ENCODE data around the gene ZNF697.

The ZNF697 gene

DNA sequence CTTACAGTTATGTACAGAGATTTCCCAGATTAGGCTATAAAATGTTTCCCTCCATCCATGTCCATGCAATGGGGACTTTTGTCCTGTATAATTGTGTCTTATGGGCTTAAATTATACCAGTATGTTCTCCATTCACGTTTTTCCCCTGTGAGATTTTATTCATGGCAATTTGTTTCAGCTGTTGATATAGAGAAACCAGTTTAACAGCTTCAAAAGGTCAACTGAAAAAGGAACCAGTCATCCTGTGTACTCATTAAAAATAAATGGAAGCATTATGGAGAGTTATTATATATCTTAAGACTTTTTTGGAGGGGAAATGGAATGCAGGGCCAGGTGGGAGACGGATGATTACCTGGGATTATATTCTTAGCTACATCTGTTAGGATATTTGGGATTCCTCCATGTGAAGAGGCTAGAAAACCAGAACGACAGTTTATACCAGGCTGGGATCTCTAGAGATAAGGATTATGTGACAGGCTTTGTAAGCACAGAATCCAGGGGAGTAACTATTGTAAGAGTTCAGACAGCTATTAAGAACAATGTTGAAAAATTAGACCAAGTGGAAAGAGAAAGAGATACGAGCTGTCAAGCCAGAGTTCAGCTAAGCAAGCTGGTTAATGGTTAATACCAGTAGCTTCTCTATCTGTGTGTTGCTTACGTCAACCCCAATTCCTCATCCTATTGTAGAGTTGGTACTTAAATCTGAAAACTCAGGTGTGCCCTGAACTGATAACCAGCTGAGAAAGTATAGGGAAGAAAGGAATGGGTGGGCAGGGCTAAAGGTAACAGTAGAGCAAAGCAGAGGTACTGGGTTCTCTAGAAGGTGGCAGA is 12.4 kb upstream of the ZNF697 start:
- no peak for DNase-seq

DNA sequence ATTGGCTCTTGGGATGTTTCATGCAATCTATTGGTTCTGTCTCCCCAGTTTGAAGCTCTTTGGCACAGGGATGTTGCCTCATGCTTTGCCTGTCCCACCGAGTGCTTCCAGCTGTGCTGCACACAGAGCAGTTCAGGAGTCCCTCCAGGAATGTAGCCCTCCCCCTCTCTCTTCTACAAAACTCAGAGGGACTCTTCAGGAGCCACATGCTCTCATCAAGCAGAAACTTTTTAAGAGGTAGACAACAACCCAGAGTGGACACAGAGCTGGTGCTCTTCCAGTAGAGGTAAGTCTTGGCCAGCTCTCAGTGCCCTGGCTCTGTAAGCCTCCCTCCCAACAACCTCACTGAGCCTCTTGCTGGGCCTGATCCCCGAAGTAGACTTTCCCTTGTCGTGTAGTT is 11.6 kb upstream of the ZNF697 start:
- DNase-seq: no peak

DNA sequence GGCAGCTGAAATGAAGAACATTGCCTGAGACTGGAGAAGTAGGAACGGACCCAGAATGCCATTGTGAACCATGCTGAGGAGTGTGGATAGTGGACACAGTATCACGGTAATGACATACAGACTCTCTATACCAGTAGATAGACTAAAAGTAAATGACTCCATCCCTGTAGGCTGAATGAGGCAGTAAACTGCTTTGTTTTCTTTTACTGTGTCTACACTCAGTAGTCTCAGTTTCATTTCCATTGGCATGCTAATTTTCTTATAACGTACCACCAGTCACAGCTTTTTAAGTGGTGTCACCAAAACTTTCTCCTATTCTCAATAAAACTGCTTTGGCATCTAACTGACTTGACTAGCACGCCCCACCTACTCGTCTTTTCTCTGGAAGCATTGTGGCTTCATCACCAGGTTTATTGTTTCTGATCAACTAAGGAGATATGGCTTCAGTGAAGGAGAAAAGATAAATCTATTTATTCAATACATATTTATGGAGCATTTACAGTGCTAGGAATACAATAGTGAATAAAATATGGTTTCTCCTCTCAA is 8.4 kb upstream of the ZNF697 start:
- DNase-seq: no peak

DNA sequence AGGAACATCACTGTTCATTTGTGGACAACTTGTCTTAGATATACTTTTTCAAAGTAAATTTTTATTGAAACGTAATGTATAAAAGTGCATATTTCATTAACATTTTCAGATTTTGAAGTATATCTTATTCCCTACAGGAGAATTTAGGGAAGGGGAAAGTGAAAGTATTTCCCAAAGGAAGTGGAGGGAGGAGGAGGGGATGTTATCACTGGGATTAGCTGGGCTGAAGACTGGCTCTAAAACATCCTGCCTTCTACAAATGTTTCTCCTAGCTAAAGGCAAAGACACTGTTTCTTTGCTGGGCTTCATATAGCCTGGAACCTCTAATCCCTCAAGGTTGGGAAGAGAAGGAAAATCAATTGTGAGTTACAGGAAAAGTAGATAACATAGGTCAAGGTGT is 7.1 kb upstream of the ZNF697 start:
- DNase-seq: no peak

GRCh38 chr1:119653839-119654170 is 5.7 kb upstream of the ZNF697 start:
- DNase-seq: no peak

- no peak for DNase-seq
Observed at GRCh38 chr1:119653135-119653838, 5.2 kb upstream of the ZNF697 start.

GRCh38 chr1:119652587-119652986 is 4.5 kb upstream of the ZNF697 start:
- no peak for DNase-seq

DNA sequence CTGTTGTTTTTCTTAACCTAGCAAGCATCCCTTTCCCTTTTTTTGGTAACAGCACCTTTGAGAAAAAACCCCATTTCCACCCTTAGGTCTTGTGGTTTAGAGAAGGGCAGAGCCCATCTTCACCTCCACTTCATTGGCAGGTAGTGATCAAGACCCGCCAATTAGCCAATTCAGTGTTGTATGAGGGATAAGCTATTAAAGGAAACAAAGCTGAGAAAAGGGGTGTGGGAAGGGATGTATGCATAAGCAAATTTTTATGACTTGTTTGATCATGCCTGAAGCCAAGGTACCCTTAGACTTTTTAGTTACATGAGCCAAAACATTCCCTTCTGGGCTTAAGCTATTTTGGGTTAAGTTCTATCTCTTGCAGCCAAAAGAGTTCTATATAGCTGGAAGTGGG is 3.6 kb upstream of the ZNF697 start:
- DNase-seq: no peak

- no peak for DNase-seq
Observed at GRCh38 chr1:119651133-119651532, 3.1 kb upstream of the ZNF697 start.

DNA sequence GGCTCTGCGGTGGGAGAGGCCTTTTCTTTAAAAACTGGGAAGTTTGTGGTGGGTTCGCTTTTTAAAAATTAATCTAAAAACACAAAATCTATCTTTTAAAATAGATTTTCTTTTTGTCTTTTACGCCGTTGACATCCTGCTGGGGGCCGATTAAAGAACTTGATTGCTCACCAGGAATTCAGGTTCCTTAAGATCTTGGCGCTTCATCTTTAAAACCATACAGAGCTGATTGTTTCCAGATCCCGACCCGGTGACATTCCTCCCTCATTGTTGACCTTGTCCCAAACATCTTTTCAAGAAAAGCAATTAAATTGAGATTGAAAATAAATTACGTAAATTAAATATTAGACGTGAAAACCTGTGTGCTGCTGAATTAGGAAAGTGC is 546 bp upstream of the ZNF697 start:
- no peak for DNase-seq

- DNase-seq: no peak
Observed at GRCh38 chr1:119647228-119647733, 785 bp downstream of the ZNF697 start.

DNA sequence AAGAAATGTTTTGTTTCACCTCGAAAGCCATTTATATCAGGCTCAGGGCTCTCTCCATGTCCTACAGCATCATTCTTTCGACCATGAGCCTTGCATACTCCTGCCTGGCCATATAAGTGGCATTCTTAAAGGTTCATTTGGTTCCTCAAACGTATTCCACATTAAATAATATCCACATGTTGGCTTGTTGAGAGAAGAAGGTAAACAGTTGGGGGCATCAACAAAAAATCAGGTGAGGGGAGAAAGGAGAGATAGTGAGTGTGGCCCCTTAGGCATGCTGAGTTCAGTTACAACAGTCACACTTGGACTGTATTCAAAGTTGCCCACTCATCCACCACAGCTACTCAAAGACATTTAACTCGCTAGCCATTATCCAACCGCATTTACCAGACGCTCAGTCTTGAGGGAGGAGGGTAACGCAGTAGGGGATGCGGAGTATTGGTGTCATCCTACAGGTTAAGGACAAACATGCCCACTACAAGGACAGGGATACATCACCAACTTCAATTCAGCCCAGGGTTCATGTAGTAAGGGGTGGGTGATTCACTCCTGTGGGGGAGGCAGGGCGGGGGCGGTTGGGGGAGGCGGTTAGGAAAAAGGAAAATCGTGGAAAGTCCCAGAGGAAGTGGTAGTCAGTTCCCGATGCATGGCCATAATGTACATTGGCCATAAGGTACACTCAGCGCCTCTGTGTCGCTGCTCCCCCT is 1.4 kb downstream of the ZNF697 start:
- no peak for DNase-seq

DNA sequence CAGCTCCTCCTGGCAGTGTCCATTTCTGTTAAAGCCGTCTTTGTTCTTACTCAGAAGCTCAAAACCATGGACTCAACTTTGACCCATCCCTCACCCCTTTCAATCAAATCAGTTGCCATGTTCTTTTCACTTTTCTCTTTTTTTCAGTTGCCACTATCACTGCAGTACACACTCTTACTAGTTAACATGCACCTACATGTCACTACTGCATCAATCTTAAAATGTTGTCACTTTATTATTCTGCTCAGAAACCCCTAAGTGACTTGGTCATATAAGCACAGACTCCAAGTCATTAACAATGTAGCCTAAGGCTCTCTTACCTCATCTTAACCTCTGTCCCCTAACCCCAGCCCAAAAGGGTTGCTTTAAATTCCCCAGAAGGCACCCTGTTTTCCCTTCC is 9.0 kb downstream of the ZNF697 start:
- no peak for DNase-seq

DNA sequence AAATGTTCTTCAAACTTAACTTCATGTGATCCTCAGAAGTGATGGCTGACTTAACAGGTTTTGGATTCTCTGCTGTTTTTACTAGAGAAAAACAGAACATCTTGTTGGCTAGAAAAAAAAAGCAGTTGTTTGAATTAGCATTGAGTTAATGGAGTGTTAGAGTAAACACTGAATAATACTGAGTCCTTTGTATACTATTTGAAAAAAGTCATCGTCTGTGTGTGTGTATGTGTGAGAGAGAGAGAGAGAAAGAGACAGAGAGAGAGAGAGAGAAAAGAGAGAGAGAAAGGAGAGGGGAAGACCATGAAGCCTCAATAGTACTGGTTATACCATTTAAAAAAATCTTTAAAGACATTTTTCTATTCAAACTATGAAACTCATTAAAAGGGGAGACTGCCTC is 10.4 kb downstream of the ZNF697 start:
- DNase-seq: no peak

DNA sequence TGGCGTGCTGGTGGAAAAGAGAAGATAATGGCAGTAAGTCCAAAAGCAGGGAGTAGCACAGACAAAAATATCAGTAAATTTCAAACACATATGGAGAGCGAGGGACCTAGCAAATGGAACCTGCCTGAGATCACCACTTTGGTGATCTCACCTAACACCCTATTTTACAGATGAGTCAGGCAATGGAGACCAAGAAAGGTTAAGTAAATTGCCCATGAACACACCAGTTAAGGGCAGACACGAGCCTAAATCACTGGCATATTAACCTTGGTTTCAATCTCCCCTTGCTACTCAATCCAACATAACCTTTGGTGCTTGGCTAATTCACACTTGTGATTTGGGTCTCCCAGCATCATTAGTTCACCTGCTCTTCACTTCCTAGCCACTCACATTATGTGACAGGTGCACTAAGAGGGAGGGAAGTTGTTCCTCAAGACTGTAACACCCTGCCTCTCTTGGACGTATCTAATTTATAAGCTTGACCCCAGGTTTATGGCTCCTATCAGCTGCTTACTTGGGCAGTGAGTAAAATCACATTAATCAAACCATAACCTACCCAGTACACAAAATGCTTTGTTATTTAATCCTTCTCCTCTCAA is 11.5 kb downstream of the ZNF697 start:
- no peak for DNase-seq

DNA sequence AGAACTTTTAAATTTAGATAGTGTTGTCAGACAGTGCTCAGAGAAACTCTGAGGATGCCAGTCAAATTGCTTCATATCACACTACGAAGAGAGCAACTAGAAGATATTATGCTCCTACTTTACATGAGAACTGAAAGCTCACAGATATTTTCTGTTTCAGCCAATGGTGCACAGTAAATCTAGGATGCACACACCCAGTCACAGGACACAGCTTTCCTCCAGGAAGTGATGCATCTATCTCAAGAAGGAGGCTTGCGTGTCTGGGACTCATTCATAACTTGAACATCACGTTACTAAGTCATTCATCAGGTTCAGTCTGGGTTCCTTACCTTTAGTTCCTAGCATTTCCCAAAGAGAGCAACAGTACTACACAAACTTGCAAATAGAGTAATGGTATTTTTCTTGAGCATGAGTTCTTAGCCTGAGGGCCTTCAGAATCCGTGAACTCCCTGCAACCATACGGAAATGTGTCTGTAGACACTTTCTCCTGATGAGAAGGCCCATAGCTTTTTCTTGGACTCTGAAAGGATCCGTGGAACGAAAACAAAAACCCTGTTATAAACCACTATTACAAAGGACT is 12.2 kb downstream of the ZNF697 start:
- no peak for DNase-seq

- no peak for DNase-seq
Observed at GRCh38 chr1:119634016-119634415, 14.1 kb downstream of the ZNF697 start.

DNA sequence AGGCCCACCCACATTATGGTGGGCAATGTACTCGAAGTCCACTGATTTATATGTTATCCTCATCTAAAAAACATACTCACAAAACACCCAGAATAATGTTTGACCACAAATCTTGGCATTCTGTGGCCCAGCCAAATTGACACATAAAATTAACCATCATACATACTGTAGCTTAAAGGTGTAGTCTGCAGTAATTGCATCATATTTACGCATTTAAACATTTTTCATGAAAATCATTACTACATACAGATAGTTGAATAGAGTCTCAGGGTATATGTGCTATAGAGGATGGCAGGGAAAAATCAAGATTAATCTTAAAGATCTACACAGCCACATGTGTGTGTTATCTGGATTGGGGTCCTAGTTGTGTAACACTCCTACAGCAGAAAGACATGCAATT is 14.5 kb downstream of the ZNF697 start:
- no peak for DNase-seq

DNA sequence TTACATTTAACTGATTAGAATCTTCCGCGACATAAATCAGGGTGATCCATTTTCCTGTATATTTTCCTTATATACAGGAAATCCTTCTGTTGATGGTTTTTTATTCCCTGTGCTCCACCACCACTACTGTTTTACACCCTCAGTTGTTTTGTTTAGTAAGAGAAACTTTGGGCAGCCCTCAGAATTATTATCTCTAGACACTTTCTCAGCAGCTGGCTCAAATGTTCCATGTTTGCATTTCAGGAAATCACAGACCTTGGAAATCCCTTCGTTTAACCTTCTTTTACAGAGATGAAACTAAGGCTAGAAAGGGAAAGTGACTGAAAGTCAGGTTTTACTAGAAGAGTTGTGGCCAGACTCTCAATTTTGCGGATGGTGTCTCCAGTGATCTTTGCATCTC is 15.2 kb downstream of the ZNF697 start:
- no peak for DNase-seq

- no peak for DNase-seq
Observed at GRCh38 chr1:119632103-119632490, 16.0 kb downstream of the ZNF697 start.

DNA sequence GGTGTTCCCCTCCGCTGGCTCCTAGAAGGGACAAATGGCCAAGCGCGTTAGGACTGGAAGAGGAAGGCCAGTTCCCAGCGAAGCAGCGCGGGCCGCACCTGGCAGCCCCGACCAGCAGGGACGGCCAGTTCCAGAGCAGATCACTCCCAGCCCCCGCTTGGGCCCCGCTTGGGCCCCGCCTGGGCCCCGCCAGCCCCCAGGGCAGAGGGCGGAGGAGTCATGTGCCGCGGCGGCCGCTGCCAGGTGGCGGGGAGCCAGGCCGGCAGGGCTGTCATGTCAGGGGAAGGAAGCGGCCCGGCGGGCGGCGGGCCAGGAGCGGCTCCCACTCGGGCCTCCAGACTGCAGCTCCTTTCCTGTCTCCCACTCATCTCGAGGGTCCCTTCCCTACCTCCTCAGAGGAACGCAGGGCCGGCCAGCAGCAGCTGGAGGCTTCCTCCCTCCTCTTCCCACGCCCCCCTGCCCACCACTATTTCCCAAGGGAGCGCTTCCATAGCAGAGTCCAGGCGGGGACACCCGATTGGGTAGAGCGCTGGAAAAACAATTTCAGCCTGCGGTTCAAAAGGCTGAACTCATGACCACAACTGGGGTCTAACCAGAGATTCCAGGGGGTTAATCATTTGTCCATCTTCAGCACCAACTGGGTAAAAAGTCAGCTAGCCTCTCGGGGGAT is 16.5 kb downstream of the ZNF697 start:
- DNase-seq: no peak

- DNase-seq: no peak
Observed at GRCh38 chr1:119631086-119631432, 17.0 kb downstream of the ZNF697 start.
